Large intestine (tissue), 3 donors: ENCODE measurements around the gene SLC2A5. TPM values are rescaled to one million over a fixed set of nuclear protein-coding genes. Genes with fewer than 3 reads are reported as not detected.

ENCODE experiments used
- DNase-seq, 2 donors: peaks; one replicate each; pipeline versions ENCODE4 v3.0.0 to v3.0.0-alpha.2; 2013
- H3K27ac ChIP-seq: one replicate; pipeline ENCODE4 v1.5.1; 2013; ENCODE audit warnings: low read length
- H3K27me3 ChIP-seq: 2 replicates; pipeline ENCODE4 v1.6.1; 2013; ENCODE audit warnings: low read length; ENCODE audit not compliant: control insufficient read depth, insufficient read depth
- H3K36me3 ChIP-seq: 2 replicates; pipeline ENCODE4 v1.6.1; 2013; ENCODE audit warnings: low read length; ENCODE audit not compliant: control insufficient read depth, insufficient read depth
- H3K4me1 ChIP-seq: one replicate; pipeline ENCODE4 v1.6.1; 2013; ENCODE audit warnings: low read length; ENCODE audit not compliant: control insufficient read depth, insufficient read depth
- H3K4me3 ChIP-seq: one replicate; pipeline ENCODE4 v1.5.1; 2013; ENCODE audit warnings: low read length
- H3K9me3 ChIP-seq: one replicate; pipeline ENCODE4 v1.6.1; 2013; ENCODE audit warnings: mild to moderate bottlenecking, low read depth, low read length, moderate library complexity; ENCODE audit not compliant: control insufficient read depth
- WGBS: methylation state at CpG from one replicate; pipeline ENCODE4 v1.1.5; 2013; ENCODE audit warnings: low lambda C conversion rate; ENCODE audit not compliant: insufficient coverage; 5-methylcytosine and 5-hydroxymethylcytosine counted together
- polyA plus RNA-seq: library from polyadenylated mRNA; unstranded; fragments of 120-200 nt; gene quantifications from one replicate; pipeline ENCODE4 v1.2.1, GENCODE V29; 2013

SLC2A5 gene
- polyA plus RNA-seq, 1 donor: 87.3 TPM

DNA sequence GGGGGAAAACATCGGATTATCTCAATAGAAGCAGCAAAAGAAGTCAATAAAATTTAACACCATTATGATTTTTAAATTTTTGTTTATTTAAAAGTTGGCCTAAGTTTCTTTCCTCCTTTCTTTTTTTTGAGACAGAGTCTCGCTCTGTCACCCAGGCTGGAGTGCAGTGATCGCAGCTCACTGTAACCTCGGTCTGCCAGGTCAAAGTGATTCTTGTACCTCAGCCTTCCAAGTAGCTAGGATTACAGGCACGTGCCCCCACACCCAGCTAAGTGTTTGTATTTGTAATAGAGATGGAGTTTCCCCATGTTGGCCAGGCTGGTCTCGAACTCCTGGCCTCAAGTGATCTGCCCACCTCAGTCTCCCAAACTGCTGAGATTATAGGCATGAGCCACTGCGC, 20.9 kb downstream of the SLC2A5 start:
- WGBS: 86% methylated on average over 1 of the region's 7 CpGs
- no peak overlapping the region for H3K4me3 ChIP-seq
- H3K27ac ChIP-seq: no peak overlapping the region
- H3K27me3 ChIP-seq: no peaks in the 10 kb centered on the region
- no peaks in the 10 kb centered on the region for H3K9me3 ChIP-seq
- no peaks in the 10 kb centered on the region for H3K4me1 ChIP-seq
- DNase-seq: no peak
- H3K36me3 ChIP-seq: peaks cover 9% of the 10 kb centered on the region

DNA sequence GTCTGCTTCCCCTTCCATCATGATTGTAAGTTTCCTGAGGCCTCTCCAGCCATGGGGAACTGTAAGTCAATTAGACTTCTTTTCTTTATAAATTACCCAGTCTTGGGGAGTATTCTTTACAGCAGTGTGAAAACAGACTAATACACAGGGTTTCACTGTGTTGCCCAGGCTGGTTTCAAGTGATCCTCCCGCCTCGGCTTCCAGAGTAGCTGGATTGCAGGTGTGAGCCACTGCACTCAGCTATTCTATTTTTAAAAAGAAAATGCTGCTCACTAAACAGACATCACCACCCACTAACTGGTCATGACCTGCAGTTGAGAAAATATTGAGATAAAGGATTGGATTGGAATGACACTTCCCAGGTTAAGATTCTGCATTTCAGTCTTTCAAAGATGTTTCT, 22.4 kb downstream of the SLC2A5 start:
- no peak overlapping the region for H3K27ac ChIP-seq
- no peak for DNase-seq
- no peak overlapping the region for H3K4me3 ChIP-seq
- WGBS: no CpG with 5 or more reads among the region's 2 CpGs
- H3K9me3 ChIP-seq: no peaks in the 10 kb centered on the region
- no peaks in the 10 kb centered on the region for H3K27me3 ChIP-seq
- H3K4me1 ChIP-seq: no peaks in the 10 kb centered on the region
- H3K36me3 ChIP-seq: peaks cover 9% of the 10 kb centered on the region

GRCh38 chr1:9045861-9046510, 23.4 kb downstream of the SLC2A5 start:
- H3K27me3 ChIP-seq: no peaks in the 10 kb centered on the region
- WGBS: no CpG with 5 or more reads among the region's 7 CpGs
- no peaks in the 10 kb centered on the region for H3K9me3 ChIP-seq
- H3K4me1 ChIP-seq: no peaks in the 10 kb centered on the region
- no peak overlapping the region for H3K27ac ChIP-seq
- H3K36me3 ChIP-seq: peaks cover 16% of the 10 kb centered on the region
- no peak overlapping the region for H3K4me3 ChIP-seq
- no peak for DNase-seq

DNA sequence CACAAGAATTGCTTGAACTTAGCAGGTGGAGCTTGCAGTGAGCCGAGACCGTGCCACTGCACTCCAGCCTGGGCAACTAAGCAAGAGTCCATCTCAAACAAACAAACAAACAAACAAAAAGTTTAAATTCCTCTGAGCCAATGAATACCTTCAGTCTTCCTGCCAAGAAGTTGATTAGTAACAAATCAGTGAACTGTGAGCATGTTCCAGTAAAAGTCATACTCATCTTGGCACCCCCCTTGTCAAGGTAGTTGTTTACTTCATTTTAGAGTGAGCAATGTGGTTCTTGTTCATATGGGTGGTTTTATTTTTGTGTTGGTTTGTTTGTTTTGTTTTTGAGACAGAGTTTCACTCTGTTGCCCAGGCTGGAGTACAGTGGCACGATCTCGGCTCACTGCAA, 25.2 kb downstream of the SLC2A5 start:
- H3K36me3 ChIP-seq: peaks cover 29% of the 10 kb centered on the region
- WGBS: no CpG with 5 or more reads among the region's 4 CpGs

DNA sequence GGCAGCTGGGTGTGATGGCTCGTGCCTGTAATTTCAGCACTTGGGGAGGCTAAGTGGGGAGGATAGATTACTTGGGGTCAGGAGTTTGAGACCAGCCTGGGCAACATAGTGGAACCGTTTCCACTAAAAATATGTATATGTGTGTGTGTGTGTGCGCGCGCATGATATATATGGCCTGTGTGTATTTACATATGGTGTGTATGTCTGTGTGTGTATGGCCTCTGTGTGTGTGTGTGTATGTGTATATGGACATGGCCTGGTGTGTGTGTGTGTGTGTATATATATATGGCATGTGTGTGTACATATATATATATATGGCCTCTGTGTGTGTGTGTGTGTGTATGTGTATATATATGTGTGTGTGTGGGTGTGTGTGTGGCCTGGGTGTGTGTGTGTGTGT, 27.2 kb downstream of the SLC2A5 start:
- DNase-seq: no peak
- Histone ChIP-seq H3K27ac (no peak overlapping the region), H3K36me3 (peaks cover 40% of the 10 kb centered on the region), H3K4me3 (no peak overlapping the region), H3K9me3 (peaks cover 6% of the 10 kb centered on the region), H3K4me1 (no peaks in the 10 kb centered on the region), H3K27me3 (no peaks in the 10 kb centered on the region)
- no CpG with 5 or more reads among the region's 5 CpGs for WGBS

More for the DNA sequence above, 25.2 kb downstream of the SLC2A5 start:
- DNase-seq: no peak
- Histone ChIP-seq H3K27me3 (no peaks in the 10 kb centered on the region), H3K4me3 (no peak overlapping the region), H3K9me3 (peaks cover 6% of the 10 kb centered on the region), H3K4me1 (no peaks in the 10 kb centered on the region), H3K27ac (no peak overlapping the region)

GRCh38 chr1:9041116-9041779, 28.2 kb downstream of the SLC2A5 start:
- WGBS: no CpG with 5 or more reads among the region's 14 CpGs
- Histone ChIP-seq H3K4me1 (no peaks in the 10 kb centered on the region), H3K27me3 (no peaks in the 10 kb centered on the region), H3K36me3 (peaks cover 43% of the 10 kb centered on the region), H3K4me3 (no peak overlapping the region), H3K27ac (no peak overlapping the region), H3K9me3 (peaks cover 6% of the 10 kb centered on the region)
- DNase-seq: no peak

DNA sequence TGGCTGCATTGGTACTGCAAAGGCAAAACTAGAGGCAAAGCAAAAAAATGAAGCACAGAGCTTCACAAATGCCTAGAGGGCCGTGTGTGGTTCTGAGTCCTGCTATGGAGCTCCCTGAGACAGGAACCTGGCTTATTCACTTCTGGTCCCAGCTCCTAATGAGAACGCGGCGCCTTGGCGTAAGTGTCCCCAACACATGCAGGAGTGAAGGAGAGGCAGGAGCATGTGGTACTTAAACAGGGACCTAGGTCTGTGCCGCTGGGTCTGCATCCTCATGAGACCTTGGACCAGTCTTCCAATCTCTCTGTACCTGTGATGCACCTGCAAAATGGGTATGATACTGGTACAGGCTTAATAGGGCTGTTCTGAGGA, 28.8 kb downstream of the SLC2A5 start:
- Histone ChIP-seq H3K4me3 (no peak overlapping the region), H3K27me3 (no peaks in the 10 kb centered on the region), H3K9me3 (peaks cover 6% of the 10 kb centered on the region), H3K36me3 (peaks cover 39% of the 10 kb centered on the region), H3K27ac (no peak overlapping the region), H3K4me1 (no peaks in the 10 kb centered on the region)
- DNase-seq: no peak
- no CpG with 5 or more reads among the region's 6 CpGs for whole genome bisulfite sequencing

- Histone ChIP-seq H3K9me3 (peaks cover 13% of the 10 kb centered on the region), H3K4me1 (no peaks in the 10 kb centered on the region), H3K36me3 (peaks cover 39% of the 10 kb centered on the region), H3K27ac (no peak overlapping the region), H3K27me3 (no peaks in the 10 kb centered on the region), H3K4me3 (no peak overlapping the region)
- 100% methylated on average over 2 of the region's 55 CpGs for WGBS
- no peak for DNase-seq
Measured at GRCh38 chr1:9039761-9040658, 29.4 kb downstream of the SLC2A5 start.

GRCh38 chr1:9038881-9039760, 30.3 kb downstream of the SLC2A5 start:
- no peak for DNase-seq

GRCh38 chr1:9038338-9038650, 31.1 kb downstream of the SLC2A5 start:
- no peak for DNase-seq
- Histone ChIP-seq H3K4me3 (no peak overlapping the region), H3K4me1 (no peaks in the 10 kb centered on the region), H3K27me3 (no peaks in the 10 kb centered on the region), H3K27ac (no peak overlapping the region), H3K9me3 (peaks cover 13% of the 10 kb centered on the region), H3K36me3 (peaks cover 39% of the 10 kb centered on the region)
- 100% methylated on average over 2 of the region's 8 CpGs for WGBS

More at GRCh38 chr1:9038881-9039760, 30.3 kb downstream of the SLC2A5 start:
- Histone ChIP-seq H3K4me3 (no peak overlapping the region), H3K9me3 (peaks cover 13% of the 10 kb centered on the region), H3K36me3 (peaks cover 39% of the 10 kb centered on the region), H3K27ac (no peak overlapping the region), H3K27me3 (no peaks in the 10 kb centered on the region), H3K4me1 (no peaks in the 10 kb centered on the region)
- WGBS: no CpG with 5 or more reads among the region's 62 CpGs
